D341Med (cell line): ENCODE measurements around the gene CPSF6.

Source experiments
- DNase-seq: peaks from one replicate; pipeline ENCODE4 v3.0.0; 2012; ENCODE audit warnings: low spot score

Gene CPSF6

GRCh38 chr12:69321351-69321750 is 82.0 kb downstream of the CPSF6 start:
- DNase-seq, result no peak
